HepG2 (cell line): ENCODE results near the gene LAMC1. TPM values are rescaled to one million over a fixed set of nuclear protein-coding genes. Genes with fewer than 3 reads are reported as not detected.

Experiments used
- AHR ChIP-seq: IDR thresholded peaks from 2 replicates; pipeline ENCODE4 v1.6.1; 2018; ENCODE audit warnings: missing genetic modification reagents, missing compliant biosample characterization
- BRF2 ChIP-seq: sonication (generic); formaldehyde crosslinking; IDR thresholded peaks from 2 replicates; pipeline ENCODE4 v1.8.1; 2022; ENCODE audit warnings: mild to moderate bottlenecking, missing genetic modification reagents
- CERS6 ChIP-seq: sonication (generic); formaldehyde crosslinking; IDR thresholded peaks from 2 replicates; pipeline ENCODE4 v1.5.0; 2020; ENCODE audit warnings: missing genetic modification reagents
- FOXC1 ChIP-seq: sonication (generic); formaldehyde crosslinking; IDR thresholded peaks from 2 replicates; pipeline ENCODE4 v1.8.0; 2022; ENCODE audit warnings: mild to moderate bottlenecking, missing genetic modification reagents, borderline replicate concordance
- HNRNPLL ChIP-seq: fragments of 200-400 bp; formaldehyde crosslinking; IDR thresholded peaks from 2 replicates; pipeline ENCODE4 v1.6.1; 2017; ENCODE audit warnings: mild to moderate bottlenecking, low read depth, low read length; ENCODE audit not compliant: poor library complexity, severe bottlenecking
- HOMEZ ChIP-seq: IDR thresholded peaks from 2 replicates; pipeline ENCODE4 v1.6.1; 2016; ENCODE audit warnings: low read depth
- NR0B2 ChIP-seq: sonication (generic); formaldehyde crosslinking; IDR thresholded peaks from 2 replicates; pipeline ENCODE4 v1.4.0; 2020; ENCODE audit warnings: mild to moderate bottlenecking, missing genetic modification reagents
- PATZ1 ChIP-seq: sonication (generic); formaldehyde crosslinking; IDR thresholded peaks from 2 replicates; pipeline ENCODE4 v1.4.0; 2020; ENCODE audit warnings: missing genetic modification reagents
- REST ChIP-seq, 2 experiments: IDR thresholded peaks; 2 replicates each; pipeline ENCODE4 v1.6.1; 2011 to 2012; ENCODE audit warnings: low read length in 2 of 2, borderline replicate concordance in 1 of 2, low read depth in 1 of 2, mild to moderate bottlenecking in 1 of 2, moderate library complexity in 1 of 2
- RXRB ChIP-seq: IDR thresholded peaks from 2 replicates; pipeline ENCODE4 v1.6.1; 2016; ENCODE audit warnings: borderline replicate concordance, missing genetic modification reagents, missing compliant biosample characterization
- TFAP4 ChIP-seq: sonication (generic); IDR thresholded peaks from 2 replicates; pipeline ENCODE4 v1.6.1; 2016; ENCODE audit warnings: low read depth, borderline replicate concordance
- TP53 ChIP-seq: sonication (generic); formaldehyde crosslinking; conservative IDR thresholded peaks from 2 replicates; pipeline ENCODE4 v1.4.0; 2020; ENCODE audit warnings: missing genetic modification reagents
- ZNF512B ChIP-seq: sonication (generic); formaldehyde crosslinking; IDR thresholded peaks from 2 replicates; pipeline ENCODE4 v1.5.1; 2020; ENCODE audit warnings: missing genetic modification reagents, mild to moderate bottlenecking, borderline replicate concordance
- ZNF780A ChIP-seq: sonication (generic); formaldehyde crosslinking; IDR thresholded peaks from 2 replicates; pipeline ENCODE4 v1.8.0; 2022; ENCODE audit warnings: mild to moderate bottlenecking, missing genetic modification reagents, moderate library complexity
- polyA plus RNA-seq, 8 experiments: library from polyadenylated mRNA; depleted of rRNA in 3 of 8; stranded (reverse) in 7 of 8; unstranded in 1 of 8; fragments of >200 nt; fragmentation: Illumina TruSeq in 4 of 8; extraction: Trizol in 4 of 8; gene quantifications; 2 replicates each; pipeline versions ENCODE4 v1.2.1 to v1.2.3, GENCODE V29; 2011 to 2016; ENCODE audit warnings: low read depth in 4 of 8, missing spikeins in 1 of 8, mixed read lengths in 1 of 8; ENCODE audit not compliant: insufficient read depth in 1 of 8
- total RNA-seq, 5 experiments: library from RNA; depleted of rRNA; stranded (reverse); fragments of >200 nt; fragmentation: Illumina TruSeq; extraction: Trizol; gene quantifications; 2 replicates each; pipeline ENCODE4 v1.2.3, GENCODE V29; 2016; ENCODE audit warnings: low read depth in 1 of 5

The LAMC1 gene
- total and polyA plus RNA-seq, 2 of the 13 experiments (the other 11 are each of a cell fraction or from before 2014, with no cell fraction given), result 58.5 to 137 TPM

- TF ChIP-seq REST (IDR thresholded peaks at IDR 0.05; ENCODE audit: borderline replicate concordance in 1 of 2, low read depth in 1 of 2, low read length in 2 of 2) (no peak), HNRNPLL (no peak), NR0B2 (CRISPR knock-in tag) (no peak), FOXC1 (CRISPR knock-in tag) (no peak), HOMEZ (CRISPR knock-in tag) (peak; percentile 84), PATZ1 (CRISPR knock-in tag) (peak; percentile 75), ZNF780A (no peak), AHR (no peak), RXRB (peak; percentile 97), BRF2 (no peak), TFAP4 (peak; percentile 71; the same call in 1 of the 2 replicates), TP53 (CRISPR knock-in tag) (no peak), ZNF512B (CRISPR knock-in tag) (no peak), CERS6 (no peak)
Measured at GRCh38 chr1:183030053-183030452, 6.8 kb downstream of the LAMC1 start (continued).
